Transverse colon (tissue), 4 donors: Measurements from ENCODE around the gene MPO. TPM values are rescaled to one million over a fixed set of nuclear protein-coding genes. Genes with fewer than 3 reads are reported as not detected.
A peak's percentile ranks its signal among the peaks of the same experiment; 100 is the strongest.

Source experiments
- DNase-seq: peaks from one replicate; pipeline ENCODE4 v3.0.0-alpha.2; 2019
- H3K27ac ChIP-seq, 4 donors: fragments of 200-600 bp; sonication (generic); 2 replicates each; pipeline ENCODE4 v1.5.1; 2016 to 2018; ENCODE audit warnings: inconsistent platforms in 4 of 4
- H3K27me3 ChIP-seq: fragments of 200-600 bp; sonication (generic); 2 replicates; pipeline ENCODE4 v1.5.1; 2017; ENCODE audit warnings: inconsistent platforms
- H3K36me3 ChIP-seq, 4 donors: fragments of 200-600 bp; sonication (generic); 2 replicates each; pipeline ENCODE4 v1.5.1; 2017 to 2019; ENCODE audit warnings: inconsistent platforms in 4 of 4
- H3K4me1 ChIP-seq, 4 donors: fragments of 200-600 bp; sonication (generic); 2 replicates each; pipeline ENCODE4 v1.5.1; 2017 to 2020; ENCODE audit warnings: inconsistent platforms in 4 of 4
- H3K4me3 ChIP-seq, 4 donors: fragments of 200-600 bp; sonication (generic); 1 replicate in 1 of 4; 2 replicates in 3 of 4; pipeline versions ENCODE4 v1.5.1 to v1.6.1; 2017 to 2019; ENCODE audit warnings: inconsistent platforms in 4 of 4
- H3K9me3 ChIP-seq, 2 donors: fragments of 200-600 bp; sonication (generic); 2 replicates each; pipeline ENCODE4 v1.5.1; 2017 to 2019; ENCODE audit warnings: inconsistent platforms in 2 of 2
- CTCF ChIP-seq, 5 experiments: fragments of 200-600 bp in 3 of 5; fragments of 450-650 bp in 2 of 5; sonication (generic) in 3 of 5; IDR thresholded peaks; 1 replicate in 2 of 5; 2 replicates in 3 of 5; pipeline ENCODE4 v1.5.1; 2016 to 2017; ENCODE audit warnings: antibody characterized with exemption in 5 of 5, inconsistent platforms in 3 of 5, mild to moderate bottlenecking in 2 of 5, moderate library complexity in 1 of 5
- EP300 ChIP-seq: sonication (generic); formaldehyde crosslinking; IDR thresholded peaks from one replicate; pipeline ENCODE4 v1.6.1; 2017; ENCODE audit warnings: antibody characterized with exemption, low read depth
- POLR2A ChIP-seq: fragments of 450-650 bp; IDR thresholded peaks from one replicate; pipeline ENCODE4 v1.6.1; 2016; ENCODE audit warnings: antibody characterized with exemption, mild to moderate bottlenecking, moderate library complexity
- POLR2AphosphoS5 ChIP-seq, 3 donors: sonication (generic); formaldehyde crosslinking; IDR thresholded peaks; one replicate each; pipeline ENCODE4 v1.6.1; 2016; ENCODE audit warnings: antibody characterized with exemption in 3 of 3
- WGBS, 2 donors: methylation state at CpG; one replicate each; pipeline ENCODE4 v1.1.5; 2018; ENCODE audit warnings: low coverage in 1 of 2; 5-methylcytosine and 5-hydroxymethylcytosine counted together
- in situ Hi-C, 4 donors: fragments of 200-750 bp; cut with MboI; loops; one replicate each; pipeline versions ENCODE4 v1.15.0 to v1.15.1; 2017; ENCODE audit warnings: low sequenced_read_pairs in 3 of 4, low pct_ligation_motif_present in 1 of 4, low pct_unique_long_range_greater_than_20kb in 1 of 4
- intact Hi-C: fragments of 100-400 bp; cut with DNase I; formaldehyde crosslinking; loops from one replicate; pipeline ENCODE4 v1.15.1; 2023; ENCODE audit warnings: low total_unique reads
- total RNA-seq, 4 donors: library from RNA; depleted of rRNA; stranded (reverse); fragments of >200 nt; gene quantifications; one replicate each; pipeline ENCODE4 v1.1.0, GENCODE V29; 2016

MPO gene
- total RNA-seq, 4 donors from 2014 or later = not detected

DNA sequence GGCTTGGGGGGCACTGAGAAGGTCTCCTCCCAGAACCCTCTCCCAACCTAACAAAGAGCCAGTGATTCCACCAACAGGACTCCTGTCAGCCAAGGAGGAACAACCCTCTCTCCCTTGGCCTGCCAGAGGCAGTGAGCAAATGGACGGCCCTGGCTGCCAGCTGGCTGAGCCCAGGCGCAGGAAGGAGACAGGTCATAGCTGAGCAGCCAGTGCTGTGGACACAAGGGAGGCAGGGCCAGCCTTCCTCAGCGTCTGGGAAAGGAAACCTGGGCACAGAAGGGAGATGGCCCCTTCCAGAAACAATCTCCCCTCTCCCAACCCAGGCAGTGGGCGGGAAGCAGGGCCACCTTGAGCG is 2.1 kb downstream of the MPO start:
- peak overlapping the region in 1 of 4 donors; percentile 30 for H3K4me3 ChIP-seq
- no peaks in the 10 kb centered on the region for H3K36me3 ChIP-seq
- H3K9me3 ChIP-seq = no peaks in the 10 kb centered on the region
- WGBS, 2 donors = 42% methylated on average over 5 of the region's 5 CpGs; no CpG with 5 or more reads in 1 of the 2 donors
- no peak overlapping the region for H3K27ac ChIP-seq
- intact Hi-C loops = no loop called here
- DNase-seq = no peak
- in situ Hi-C loops = no loop called here
- peaks cover 0 to 7% (median 3%) of the 10 kb centered on the region in 4 donors for H3K4me1 ChIP-seq
- H3K27me3 ChIP-seq = peaks cover 32% of the 10 kb centered on the region
- TF ChIP-seq POLR2A = no peak
- TF ChIP-seq EP300 = no peak
- no peak for TF ChIP-seq POLR2AphosphoS5 (IDR thresholded peaks at IDR 0.05)
- no peak for TF ChIP-seq CTCF (IDR thresholded peaks at IDR 0.05)

GRCh38 chr17:58277802-58278595 is 2.7 kb downstream of the MPO start:
- H3K9me3 ChIP-seq = no peaks in the 10 kb centered on the region
- 74 to 86% methylated on average over 8 to 36 of the region's 36 CpGs for WGBS, 2 donors
- H3K27me3 ChIP-seq = peaks cover 32% of the 10 kb centered on the region
- no peaks in the 10 kb centered on the region for H3K36me3 ChIP-seq
- TF ChIP-seq POLR2AphosphoS5 (IDR thresholded peaks at IDR 0.05) = no peak
- in situ Hi-C loops = no loop called here
- DNase-seq = no peak
- no peak overlapping the region for H3K4me3 ChIP-seq
- H3K27ac ChIP-seq = no peak overlapping the region
- intact Hi-C loops = no loop called here
- H3K4me1 ChIP-seq = peaks cover 0 to 7% (median 3%) of the 10 kb centered on the region in 4 donors

GRCh38 chr17:58277107-58277801 is 3.5 kb downstream of the MPO start:
- Histone ChIP-seq H3K9me3 (no peaks in the 10 kb centered on the region), H3K27ac (no peak overlapping the region), H3K27me3 (peaks cover 32% of the 10 kb centered on the region), H3K36me3 (no peaks in the 10 kb centered on the region), H3K4me1 (peaks cover 0 to 7% (median 3%) of the 10 kb centered on the region in 4 donors), H3K4me3 (no peak overlapping the region)
- no peak for TF ChIP-seq POLR2A
- TF ChIP-seq CTCF (IDR thresholded peaks at IDR 0.05) = peak in 2 of 5 experiments; percentile 13 to 19
- 57 to 60% methylated on average over 1 to 5 of the region's 5 CpGs for WGBS, 2 donors
- in situ Hi-C loops = no loop called here
- no peak for DNase-seq
- intact Hi-C loops = no loop called here

DNA sequence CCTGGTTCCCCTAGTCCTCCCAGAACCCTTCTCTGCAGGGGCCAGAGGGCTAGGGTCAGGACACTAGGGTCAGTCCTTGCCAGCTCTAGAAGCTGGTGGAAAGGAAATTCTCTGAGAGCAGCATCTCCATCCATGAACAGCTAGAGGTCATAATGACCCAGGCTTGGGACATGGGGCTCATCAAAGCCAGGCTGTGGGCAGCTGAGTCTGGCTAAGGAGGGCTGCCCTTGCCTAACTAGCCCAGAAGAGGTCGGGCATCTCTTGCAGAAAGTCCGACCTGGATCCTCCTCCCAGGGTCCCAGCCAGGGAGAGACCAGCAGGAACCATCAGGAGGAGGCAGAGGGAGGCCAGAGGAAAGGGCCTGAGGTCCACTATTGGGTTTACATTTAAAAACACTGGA is 4.3 kb downstream of the MPO start:
- Histone ChIP-seq H3K9me3 (no peaks in the 10 kb centered on the region), H3K36me3 (no peaks in the 10 kb centered on the region), H3K27ac (no peak overlapping the region), H3K4me3 (no peak overlapping the region), H3K4me1 (peaks cover 0 to 7% (median 3%) of the 10 kb centered on the region in 4 donors), H3K27me3 (peaks cover 32% of the 10 kb centered on the region)
- WGBS, 2 donors = 46% methylated on average over 2 of the region's 2 CpGs; no CpG with 5 or more reads in 1 of the 2 donors
- intact Hi-C loops = no loop called here
- in situ Hi-C loops = no loop called here
- DNase-seq = no peak
- TF ChIP-seq POLR2AphosphoS5 (IDR thresholded peaks at IDR 0.05) (no peak), CTCF (IDR thresholded peaks at IDR 0.05) (no peak), POLR2A (no peak), EP300 (no peak)
